ENCODE measurements around the gene B3GLCT.

DNA sequence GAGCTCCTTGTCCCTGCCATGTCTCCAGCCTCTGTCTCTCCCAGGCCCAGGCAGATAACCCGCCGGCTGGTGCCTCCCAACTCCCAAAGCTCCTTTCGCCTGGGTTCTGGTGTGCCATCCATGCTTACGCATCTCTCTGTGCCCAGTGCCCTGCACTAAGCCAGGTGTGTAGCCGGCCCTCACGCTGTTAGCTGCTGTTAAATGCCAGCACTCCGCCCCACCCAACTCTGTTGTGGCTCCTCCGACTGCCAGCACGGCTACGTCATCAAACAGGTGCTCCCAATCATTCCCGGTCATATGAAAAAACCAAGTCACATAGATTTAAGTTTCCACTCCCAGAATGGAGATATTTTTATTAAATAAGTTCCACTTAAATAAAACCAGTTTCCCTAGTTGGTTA, 31.0 kb upstream of the B3GLCT start:
- TF ChIP-seq, protein P1, sequence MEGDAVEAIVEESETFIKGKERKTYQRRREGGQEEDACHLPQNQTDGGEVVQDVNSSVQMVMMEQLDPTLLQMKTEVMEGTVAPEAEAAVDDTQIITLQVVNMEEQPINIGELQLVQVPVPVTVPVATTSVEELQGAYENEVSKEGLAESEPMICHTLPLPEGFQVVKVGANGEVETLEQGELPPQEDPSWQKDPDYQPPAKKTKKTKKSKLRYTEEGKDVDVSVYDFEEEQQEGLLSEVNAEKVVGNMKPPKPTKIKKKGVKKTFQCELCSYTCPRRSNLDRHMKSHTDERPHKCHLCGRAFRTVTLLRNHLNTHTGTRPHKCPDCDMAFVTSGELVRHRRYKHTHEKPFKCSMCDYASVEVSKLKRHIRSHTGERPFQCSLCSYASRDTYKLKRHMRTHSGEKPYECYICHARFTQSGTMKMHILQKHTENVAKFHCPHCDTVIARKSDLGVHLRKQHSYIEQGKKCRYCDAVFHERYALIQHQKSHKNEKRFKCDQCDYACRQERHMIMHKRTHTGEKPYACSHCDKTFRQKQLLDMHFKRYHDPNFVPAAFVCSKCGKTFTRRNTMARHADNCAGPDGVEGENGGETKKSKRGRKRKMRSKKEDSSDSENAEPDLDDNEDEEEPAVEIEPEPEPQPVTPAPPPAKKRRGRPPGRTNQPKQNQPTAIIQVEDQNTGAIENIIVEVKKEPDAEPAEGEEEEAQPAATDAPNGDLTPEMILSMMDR (IDR thresholded peaks at IDR 0.05) = no peak
- TF ChIP-seq RFX5 (IDR thresholded peaks at IDR 0.05; ENCODE audit: low read length) = no peak
- no peak for TF ChIP-seq MAX (IDR thresholded peaks at IDR 0.05; ENCODE audit: low read depth)
- no peak for TF ChIP-seq TAF1 (IDR thresholded peaks at IDR 0.05; ENCODE audit: borderline replicate concordance, low read depth, low read length)
- no peak for TF ChIP-seq SIN3A (IDR thresholded peaks at IDR 0.05; ENCODE audit: borderline replicate concordance, low read depth, low read length)
- no peak for TF ChIP-seq RAD21 (IDR thresholded peaks at IDR 0.05; ENCODE audit: low read length)
- no peak for TF ChIP-seq EZH2phosphoT487 (IDR thresholded peaks at IDR 0.05; ENCODE audit: borderline replicate concordance, low read depth)
